MCF 10A (cell line): Measurements from ENCODE around the gene ZNF627. TPM values are rescaled to one million over a fixed set of nuclear protein-coding genes. Genes with fewer than 3 reads are reported as not detected.
A peak's percentile ranks its signal among the peaks of the same experiment; 100 is the strongest.

Experiments used
- BruUV-seq: library from RNA; stranded (reverse); fragments of 400-500 nt; replicated peaks from 2 replicates; lab custom pipeline; 2021; lab: Mats Ljungman, UMichigan
- CTCF ChIA-PET: fragments of 300-600 bp; sonication (Branson Sonifier 250); formaldehyde crosslinking; extraction: SDS; loops from one replicate; lab custom pipeline; 2021; ENCODE audit warnings: antibody characterized with exemption, inconsistent platforms; lab: Yijun Ruan, JAX
- POLR2A ChIA-PET: fragments of 300-600, 350-650 bp; sonication (Branson Sonifier 250); formaldehyde crosslinking; extraction: SDS; loops from one replicate; lab custom pipeline; 2020; ENCODE audit warnings: antibody characterized with exemption, inconsistent platforms; lab: Yijun Ruan, JAX
- DNase-seq: peaks from one replicate; pipeline ENCODE4 v3.0.0-alpha.2; 2018; ENCODE audit not compliant: unreplicated experiment
- H3K27ac Mint-ChIP-seq: one replicate; pipeline ENCODE4 v1.8.0; 2022; ENCODE audit warnings: mild to moderate bottlenecking, low read depth, mixed read lengths; ENCODE audit not compliant: unreplicated experiment
- H3K27me3 Mint-ChIP-seq: one replicate; pipeline ENCODE4 v1.8.0; 2022; ENCODE audit warnings: mixed read lengths; ENCODE audit not compliant: insufficient read depth, unreplicated experiment
- H3K36me3 Mint-ChIP-seq: one replicate; pipeline ENCODE4 v1.8.0; 2022; ENCODE audit warnings: mild to moderate bottlenecking, moderate library complexity, mixed read lengths; ENCODE audit not compliant: insufficient read depth, unreplicated experiment
- H3K4me1 Mint-ChIP-seq: one replicate; pipeline ENCODE4 v1.8.0; 2022; ENCODE audit warnings: mixed read lengths; ENCODE audit not compliant: insufficient read depth, unreplicated experiment
- H3K4me3 Mint-ChIP-seq: one replicate; pipeline ENCODE4 v1.8.0; 2022; ENCODE audit warnings: mild to moderate bottlenecking, moderate library complexity, mixed read lengths; ENCODE audit not compliant: unreplicated experiment
- H3K9me3 Mint-ChIP-seq: one replicate; pipeline ENCODE4 v1.8.0; 2022; ENCODE audit warnings: mixed read lengths; ENCODE audit not compliant: unreplicated experiment
- CTCF ChIP-seq: fragments of 200-600 bp; IDR thresholded peaks from one replicate; pipeline ENCODE4 v1.8.0; 2022; ENCODE audit warnings: antibody characterized with exemption, mild to moderate bottlenecking; ENCODE audit not compliant: unreplicated experiment
- intact Hi-C: fragments of 100-400 bp; cut with micrococcal nuclease; formaldehyde crosslinking; loops from 2 replicates; pipeline ENCODE4 v1.14.1; 2022
- total RNA-seq: library from RNA; stranded (reverse); gene quantifications from 2 replicates; pipeline ENCODE4 v1.2.3, GENCODE V29; 2022

ZNF627 gene
- total RNA-seq, 1 experiment from 2014 or later = 8.7 TPM

GRCh38 chr19:11639245-11639601 is 41.9 kb downstream of the ZNF627 start:
- H3K4me3 Mint-ChIP-seq = peak overlapping the region; percentile 78
- BruUV-seq = no TSS peak

GRCh38 chr19:11639602-11640471 is 42.6 kb downstream of the ZNF627 start:
- Mint-ChIP-seq H3K36me3 (no peaks in the 10 kb centered on the region), H3K4me1 (no peaks in the 10 kb centered on the region), H3K27ac (peak overlapping the region; percentile 46), H3K9me3 (no peaks in the 10 kb centered on the region), H3K4me3 (peak overlapping the region; percentile 78), H3K27me3 (no peaks in the 10 kb centered on the region)
- intact Hi-C loops = loop anchor here (10.0 kb wide), 1 partner anchor 505 kb away; the partner anchor contains the start of gene ZNF20
- DNase-seq = peak; percentile 98
- BruUV-seq = TSS peak; percentile 67
- CTCF ChIA-PET = interaction anchor here (0.6 to 1.1 kb wide), 2 partner anchors 15 to 155 kb away, joined by 3 read pairs; no protein-coding TSS in a partner anchor
- TF ChIP-seq CTCF = no peak
- POLR2A ChIA-PET = interaction anchor here (0.6 to 2.7 kb wide), 11 partner anchors 9 to 1030 kb away, joined by 3 to 10 read pairs (median 3); a partner anchor contains a TSS

More at GRCh38 chr19:11639245-11639601, 41.9 kb downstream of the ZNF627 start:
- Mint-ChIP-seq H3K27ac (no peak overlapping the region), H3K27me3 (no peaks in the 10 kb centered on the region), H3K4me1 (no peaks in the 10 kb centered on the region), H3K9me3 (no peaks in the 10 kb centered on the region), H3K36me3 (no peaks in the 10 kb centered on the region)
- no peak for DNase-seq
- POLR2A ChIA-PET = interaction anchor here (0.6 to 2.7 kb wide), 8 partner anchors 8 to 1030 kb away, joined by 3 to 10 read pairs (median 4); a partner anchor contains a TSS
- CTCF ChIA-PET = interaction anchor here (0.6 to 1.0 kb wide), 3 partner anchors 9 to 155 kb away, joined by 3 read pairs; no protein-coding TSS in a partner anchor
- intact Hi-C loops = no loop called here
- no peak for TF ChIP-seq CTCF

- DNase-seq = no peak
- TF ChIP-seq CTCF = no peak
- intact Hi-C loops = loop anchor here (10.0 kb wide), 1 partner anchor 504 kb away; the partner anchor contains the start of gene ZNF20
- Mint-ChIP-seq H3K4me1 (no peaks in the 10 kb centered on the region), H3K4me3 (no peak overlapping the region), H3K27ac (no peak overlapping the region), H3K27me3 (no peaks in the 10 kb centered on the region), H3K9me3 (no peaks in the 10 kb centered on the region), H3K36me3 (no peaks in the 10 kb centered on the region)
- POLR2A ChIA-PET = no interaction called here
- CTCF ChIA-PET = interaction anchor here (0.6 to 0.7 kb wide), 2 partner anchors 19 to 42 kb away, joined by 3 to 4 read pairs; no protein-coding TSS in a partner anchor
- TSS peak; percentile 51 for BruUV-seq
These were observed 44.0 kb downstream of the ZNF627 start for GRCh38 chr19:11641244-11641643.

GRCh38 chr19:11642902-11643301 is 45.6 kb downstream of the ZNF627 start:
- Mint-ChIP-seq H3K27ac (no peak overlapping the region), H3K4me3 (no peak overlapping the region), H3K36me3 (no peaks in the 10 kb centered on the region), H3K27me3 (no peaks in the 10 kb centered on the region), H3K9me3 (no peaks in the 10 kb centered on the region), H3K4me1 (no peaks in the 10 kb centered on the region)
- no peak for TF ChIP-seq CTCF
- POLR2A ChIA-PET = no interaction called here
- intact Hi-C loops = loop anchor here (10.0 kb wide), 1 partner anchor 502 kb away; the partner anchor contains the start of gene ZNF20
- DNase-seq = no peak
- CTCF ChIA-PET = interaction anchor here (0.6 to 1.1 kb wide), 3 partner anchors 57 to 726 kb away, joined by 3 read pairs; no protein-coding TSS in a partner anchor
- no TSS peak for BruUV-seq
